HepG2 (cell line): ENCODE data around the gene IFT43. TPM values are rescaled to one million over a fixed set of nuclear protein-coding genes. Genes with fewer than 3 reads are reported as not detected.

Experiments
- ATAC-seq: fragments of 200-7000 bp; cut with Tn5 transposase; 3 replicates; pipeline ENCODE4 v1.9.1; 2020; ENCODE audit warnings: mild to moderate bottlenecking, moderate library complexity
- BruUV-seq: library from RNA; stranded (reverse); fragments of 400-500 nt; replicated peaks from 2 replicates; lab custom pipeline; 2021; lab: Mats Ljungman, UMichigan
- CTCF ChIA-PET: fragments of 300-600 bp; formaldehyde crosslinking; extraction: SDS; loops from one replicate; lab custom pipeline; 2021; ENCODE audit warnings: low total read pairs, inconsistent platforms, low intra/inter-chr PET ratio; lab: Yijun Ruan, JAX
- POLR2A ChIA-PET: fragments of 350-600 bp; sonication (Branson Sonifier 250); formaldehyde crosslinking; loops from one replicate; lab custom pipeline; 2020; ENCODE audit warnings: antibody characterized with exemption, inconsistent platforms; lab: Yijun Ruan, JAX
- DNase-seq: peaks from one replicate; pipeline ENCODE4 v3.0.0-alpha.2; 2015; ENCODE audit warnings: low spot score
- FAIRE-seq: peaks from 3 replicates; lab custom pipeline; 2011; peaks lifted over from hg19 to GRCh38; lab: Jason Lieb, UNC
- H2AFZ ChIP-seq: one replicate; pipeline ENCODE4 v1.6.1; 2011; ENCODE audit warnings: low read length, inconsistent platforms
- H3K27ac ChIP-seq: fragments of 300-600 bp; 3 replicates; pipeline ENCODE4 v1.8.0; 2011; ENCODE audit warnings: mixed run types, mild to moderate bottlenecking, mixed read lengths, low read length, inconsistent platforms; ENCODE audit not compliant: insufficient read depth; ENCODE audit errors: extremely low read length
- H3K27me3 ChIP-seq, 2 experiments: fragments of 200-600 bp in 1 of 2; 2 replicates in 1 of 2; 3 replicates in 1 of 2; pipeline versions ENCODE4 v1.6.0 to v1.8.0; 2011; ENCODE audit warnings: low read length in 2 of 2, mild to moderate bottlenecking in 2 of 2, moderate library complexity in 2 of 2, inconsistent platforms in 1 of 2; ENCODE audit not compliant: insufficient read depth in 2 of 2, control insufficient read depth in 1 of 2
- H3K36me3 ChIP-seq, 2 experiments: fragments of 200-600 bp in 1 of 2; replicated peaks in 1 of 2; 2 replicates in 1 of 2; 3 replicates in 1 of 2; pipeline versions ENCODE4 v1.5.1 to v1.8.0; 2011; ENCODE audit warnings: low read length in 2 of 2, inconsistent platforms in 1 of 2; ENCODE audit not compliant: insufficient read depth in 2 of 2, control insufficient read depth in 1 of 2
- H3K4me1 ChIP-seq: 2 replicates; pipeline ENCODE4 v1.5.1; 2012; ENCODE audit warnings: low read length, inconsistent platforms; ENCODE audit not compliant: insufficient read depth
- H3K4me2 ChIP-seq: 2 replicates; pipeline ENCODE4 v1.6.0; 2011; ENCODE audit warnings: low read depth, low read length, inconsistent platforms
- H3K4me3 ChIP-seq, 3 experiments: fragments of 200-600 bp in 1 of 3; sonication (generic), shearing (Covaris generic) in 1 of 3; replicated peaks in 1 of 3; 2 replicates each; pipeline ENCODE4 v1.5.1; 2011 to 2016; ENCODE audit warnings: low read length in 3 of 3, inconsistent platforms in 2 of 3, low read depth in 2 of 3, mild to moderate bottlenecking in 2 of 3, control low read depth in 1 of 3, mixed read lengths in 1 of 3; ENCODE audit not compliant: insufficient read depth in 1 of 3
- H3K79me2 ChIP-seq: one replicate; pipeline ENCODE4 v1.6.1; 2011; ENCODE audit warnings: low read length, inconsistent platforms; ENCODE audit not compliant: insufficient read depth
- H3K9ac ChIP-seq: 2 replicates; pipeline ENCODE4 v1.6.0; 2011; ENCODE audit warnings: mild to moderate bottlenecking, low read depth, low read length, inconsistent platforms; ENCODE audit not compliant: insufficient read depth
- H3K9me3 ChIP-seq: 2 replicates; pipeline ENCODE4 v1.5.1; 2012; ENCODE audit warnings: mild to moderate bottlenecking, low read length
- H4K20me1 ChIP-seq: 2 replicates; pipeline ENCODE4 v1.6.0; 2011; ENCODE audit warnings: inconsistent platforms, mild to moderate bottlenecking, low read length, moderate library complexity; ENCODE audit not compliant: insufficient read depth
- ELF3 ChIP-seq: IDR thresholded peaks from 2 replicates; pipeline ENCODE4 v1.6.1; 2016; ENCODE audit warnings: missing genetic modification reagents, missing compliant biosample characterization
- HES4 ChIP-seq: sonication (generic); formaldehyde crosslinking; IDR thresholded peaks from 2 replicates; pipeline ENCODE4 v1.9.0; 2021; ENCODE audit warnings: mild to moderate bottlenecking, missing genetic modification reagents, borderline replicate concordance
- IKZF5 ChIP-seq: IDR thresholded peaks from 2 replicates; pipeline ENCODE4 v1.6.1; 2018; ENCODE audit warnings: missing genetic modification reagents, mild to moderate bottlenecking, missing compliant biosample characterization
- NRL ChIP-seq: sonication (generic); formaldehyde crosslinking; IDR thresholded peaks from 2 replicates; pipeline ENCODE4 v1.5.0; 2020; ENCODE audit warnings: missing genetic modification reagents, mild to moderate bottlenecking, moderate library complexity, borderline replicate concordance
- PHB2 ChIP-seq: fragments of 450-650 bp; IDR thresholded peaks from 2 replicates; pipeline ENCODE4 v1.6.1; 2018; ENCODE audit not compliant: partially characterized antibody
- PTBP1 ChIP-seq: fragments of 200-400 bp; formaldehyde crosslinking; IDR thresholded peaks from 2 replicates; pipeline ENCODE4 v1.6.1; 2018; ENCODE audit warnings: low read length, low read depth; ENCODE audit not compliant: poor library complexity, severe bottlenecking
- RAD21 ChIP-seq: fragments of 450-650 bp; formaldehyde crosslinking; IDR thresholded peaks from 2 replicates; pipeline ENCODE4 v1.5.0; 2020; ENCODE audit warnings: mild to moderate bottlenecking
- SMARCC2 ChIP-seq: fragments of 450-650 bp; IDR thresholded peaks from 2 replicates; pipeline ENCODE4 v1.6.1; 2017; ENCODE audit warnings: antibody characterized with exemption, mild to moderate bottlenecking
- ZBTB3 ChIP-seq: sonication (generic); formaldehyde crosslinking; IDR thresholded peaks from 2 replicates; pipeline ENCODE4 v1.4.0; 2020; ENCODE audit warnings: low read depth, mild to moderate bottlenecking, moderate library complexity, missing genetic modification reagents, borderline replicate concordance
- ZNF512B ChIP-seq: sonication (generic); formaldehyde crosslinking; IDR thresholded peaks from 2 replicates; pipeline ENCODE4 v1.5.1; 2020; ENCODE audit warnings: missing genetic modification reagents, mild to moderate bottlenecking, borderline replicate concordance
- ZNF550 ChIP-seq: sonication (generic); formaldehyde crosslinking; IDR thresholded peaks from 2 replicates; pipeline ENCODE4 v1.4.0; 2020; ENCODE audit warnings: mild to moderate bottlenecking, missing genetic modification reagents, borderline replicate concordance
- ZNF7 ChIP-seq: IDR thresholded peaks from 2 replicates; pipeline ENCODE4 v1.6.1; 2016; ENCODE audit warnings: missing biosample characterization, missing genetic modification reagents
- ZNF746 ChIP-seq: sonication (generic); formaldehyde crosslinking; IDR thresholded peaks from 2 replicates; pipeline ENCODE4 v1.8.0; 2022; ENCODE audit warnings: mild to moderate bottlenecking, missing genetic modification reagents
- WGBS: methylation state at CpG from one replicate; pipeline ENCODE4 v1.1.6; 2017; ENCODE audit warnings: low lambda C conversion rate; 5-methylcytosine and 5-hydroxymethylcytosine counted together
- in situ Hi-C: cut with HindIII; loops from 2 replicates; pipeline ENCODE4 v1.10.0; 2017; ENCODE audit warnings: low pct_unique_long_range_greater_than_20kb; ENCODE audit not compliant: extremely low pct_ligation_motif_present
- intact Hi-C: fragments of 100-400 bp; cut with micrococcal nuclease; formaldehyde crosslinking; loops from one replicate; pipeline ENCODE4 v1.10.0; 2022; ENCODE audit not compliant: unreplicated experiment
- polyA plus RNA-seq, 8 experiments: library from polyadenylated mRNA; depleted of rRNA in 3 of 8; stranded (reverse) in 7 of 8; unstranded in 1 of 8; fragments of >200 nt; fragmentation: Illumina TruSeq in 4 of 8; extraction: Trizol in 4 of 8; gene quantifications; 2 replicates each; pipeline versions ENCODE4 v1.2.1 to v1.2.3, GENCODE V29; 2011 to 2016; ENCODE audit warnings: low read depth in 4 of 8, missing spikeins in 1 of 8, mixed read lengths in 1 of 8; ENCODE audit not compliant: insufficient read depth in 1 of 8
- total RNA-seq, 5 experiments: library from RNA; depleted of rRNA; stranded (reverse); fragments of >200 nt; fragmentation: Illumina TruSeq; extraction: Trizol; gene quantifications; 2 replicates each; pipeline ENCODE4 v1.2.3, GENCODE V29; 2016; ENCODE audit warnings: low read depth in 1 of 5
- TF ChIP-seq, protein P1 (sequence below): conservative IDR thresholded peaks from 2 replicates; pipeline ENCODE4 v1.6.1; 2018; ENCODE audit warnings: missing genetic modification reagents
- TF ChIP-seq, protein P2 (sequence below): sonication (generic); formaldehyde crosslinking; IDR thresholded peaks from 2 replicates; pipeline ENCODE4 v1.8.1; 2023; ENCODE audit warnings: mild to moderate bottlenecking, missing genetic modification reagents

Gene IFT43
- total and polyA plus RNA-seq, 2 of the 13 experiments (the other 11 are each of a cell fraction or from before 2014, with no cell fraction given): 0.15 to 0.55 TPM

- TF ChIP-seq IKZF5: no peak
- TF ChIP-seq SMARCC2: no peak
- no peak for TF ChIP-seq ZNF746 (CRISPR knock-in tag)
- peak; percentile 10; the same call in 1 of the 2 replicates for TF ChIP-seq NRL (CRISPR knock-in tag)
- peak; percentile 56 for TF ChIP-seq RAD21 (CRISPR knock-in tag)
- no peak for TF ChIP-seq ZBTB3 (CRISPR knock-in tag)
- TF ChIP-seq PHB2: no peak
- TF ChIP-seq HES4 (CRISPR knock-in tag): no peak
- TF ChIP-seq, all 625 proteins: peak for 9
Measured at GRCh38 chr14:76090616-76091391, 105.2 kb downstream of the IFT43 start (continued).

GRCh38 chr14:76093077-76093476 lies 107.5 kb downstream of the IFT43 start:
- no peak overlapping the region for H2AFZ ChIP-seq
- ChIA-PET CTCF (no interaction called here), POLR2A (no interaction called here)
- H3K4me3 ChIP-seq: no peak overlapping the region
- FAIRE-seq: no peak
- H3K9ac ChIP-seq: no peak overlapping the region
- in situ Hi-C loops (no loop called here), intact Hi-C loops (no loop called here)
- H3K79me2 ChIP-seq: no peaks in the 10 kb centered on the region
- H3K36me3 ChIP-seq: no peaks in the 10 kb centered on the region
- H3K4me1 ChIP-seq: 0 out of 2 replicates have a peak, but pooled peaks cover 4% of the 10 kb centered on the region
- no peak for DNase-seq
- no peak for ATAC-seq
- H3K27me3 ChIP-seq: peaks cover 2 to 24% of the 10 kb centered on the region in 2 experiments; a peak in 3 of 5 replicates
- no TSS peak for BruUV-seq
- no peak overlapping the region for H3K27ac ChIP-seq
- no peak overlapping the region for H3K4me2 ChIP-seq
- H3K9me3 ChIP-seq: no peaks in the 10 kb centered on the region
- H4K20me1 ChIP-seq: no peaks in the 10 kb centered on the region
- WGBS: 0% methylated on average over 2 of the region's 2 CpGs
- TF ChIP-seq ELF3 (CRISPR knock-in tag) (no peak), ZNF7 (CRISPR knock-in tag) (no peak), PTBP1 (no peak), ZNF512B (CRISPR knock-in tag) (no peak), ZNF550 (no peak)
- TF ChIP-seq, protein P1, sequence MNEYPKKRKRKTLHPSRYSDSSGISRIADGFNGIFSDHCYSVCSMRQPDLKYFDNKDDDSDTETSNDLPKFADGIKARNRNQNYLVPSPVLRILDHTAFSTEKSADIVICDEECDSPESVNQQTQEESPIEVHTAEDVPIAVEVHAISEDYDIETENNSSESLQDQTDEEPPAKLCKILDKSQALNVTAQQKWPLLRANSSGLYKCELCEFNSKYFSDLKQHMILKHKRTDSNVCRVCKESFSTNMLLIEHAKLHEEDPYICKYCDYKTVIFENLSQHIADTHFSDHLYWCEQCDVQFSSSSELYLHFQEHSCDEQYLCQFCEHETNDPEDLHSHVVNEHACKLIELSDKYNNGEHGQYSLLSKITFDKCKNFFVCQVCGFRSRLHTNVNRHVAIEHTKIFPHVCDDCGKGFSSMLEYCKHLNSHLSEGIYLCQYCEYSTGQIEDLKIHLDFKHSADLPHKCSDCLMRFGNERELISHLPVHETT (CRISPR knock-in tag): no peak
- TF ChIP-seq, protein P2, sequence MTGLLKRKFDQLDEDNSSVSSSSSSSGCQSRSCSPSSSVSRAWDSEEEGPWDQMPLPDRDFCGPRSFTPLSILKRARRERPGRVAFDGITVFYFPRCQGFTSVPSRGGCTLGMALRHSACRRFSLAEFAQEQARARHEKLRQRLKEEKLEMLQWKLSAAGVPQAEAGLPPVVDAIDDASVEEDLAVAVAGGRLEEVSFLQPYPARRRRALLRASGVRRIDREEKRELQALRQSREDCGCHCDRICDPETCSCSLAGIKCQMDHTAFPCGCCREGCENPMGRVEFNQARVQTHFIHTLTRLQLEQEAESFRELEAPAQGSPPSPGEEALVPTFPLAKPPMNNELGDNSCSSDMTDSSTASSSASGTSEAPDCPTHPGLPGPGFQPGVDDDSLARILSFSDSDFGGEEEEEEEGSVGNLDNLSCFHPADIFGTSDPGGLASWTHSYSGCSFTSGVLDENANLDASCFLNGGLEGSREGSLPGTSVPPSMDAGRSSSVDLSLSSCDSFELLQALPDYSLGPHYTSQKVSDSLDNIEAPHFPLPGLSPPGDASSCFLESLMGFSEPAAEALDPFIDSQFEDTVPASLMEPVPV (CRISPR knock-in tag): no peak
